Caco-2 (cell line): ENCODE results near the gene FGFRL1. TPM values are rescaled to one million over a fixed set of nuclear protein-coding genes. Genes with fewer than 3 reads are reported as not detected.

Source experiments
- BruUV-seq: library from RNA; stranded (reverse); fragments of 400-500 nt; replicated peaks from 2 replicates; lab custom pipeline; 2021; lab: Mats Ljungman, UMichigan
- CTCF ChIA-PET: fragments of 300-600 bp; sonication (Branson Sonifier 250); formaldehyde crosslinking; loops from one replicate; lab custom pipeline; 2022; ENCODE audit warnings: antibody characterized with exemption; lab: Charles Lee
- POLR2A ChIA-PET: fragments of 300-600 bp; sonication (Branson Sonifier 250); formaldehyde crosslinking; loops from one replicate; lab custom pipeline; 2022; ENCODE audit warnings: antibody characterized with exemption; lab: Charles Lee
- DNase-seq, 2 experiments: peaks; one replicate each; pipeline versions ENCODE4 v3.0.0 to v3.0.0-alpha.2; 2020 to 2022
- H3K27me3 ChIP-seq: replicated peaks from 2 replicates; pipeline ENCODE4 v1.6.0; 2011; ENCODE audit warnings: low read length; ENCODE audit not compliant: control insufficient read depth, insufficient read depth
- H3K36me3 ChIP-seq: 2 replicates; pipeline ENCODE4 v1.5.1; 2011; ENCODE audit warnings: low read length; ENCODE audit not compliant: control insufficient read depth, insufficient read depth
- H3K4me1 ChIP-seq: fragments of 250-450 bp; sonication (Bioruptor Pico); 2 replicates; pipeline ENCODE4 v1.5.1; 2020; ENCODE audit warnings: mild to moderate bottlenecking
- H3K4me3 ChIP-seq: 2 replicates; pipeline ENCODE4 v1.5.1; 2011; ENCODE audit warnings: low read depth, mild to moderate bottlenecking, control low read depth, low read length
- H3K9me3 ChIP-seq: fragments of 250-450 bp; sonication (Bioruptor Pico); 2 replicates; pipeline ENCODE4 v1.5.1; 2020; ENCODE audit warnings: mild to moderate bottlenecking, moderate library complexity
- H3K27ac Mint-ChIP-seq: one replicate; pipeline ENCODE4 v1.8.0; 2022; ENCODE audit warnings: mixed read lengths; ENCODE audit not compliant: unreplicated experiment
- H3K27me3 Mint-ChIP-seq: one replicate; pipeline ENCODE4 v1.8.0; 2022; ENCODE audit warnings: mixed read lengths; ENCODE audit not compliant: insufficient read depth, unreplicated experiment
- H3K36me3 Mint-ChIP-seq: one replicate; pipeline ENCODE4 v1.8.0; 2022; ENCODE audit warnings: mild to moderate bottlenecking, mixed read lengths; ENCODE audit not compliant: insufficient read depth, unreplicated experiment
- H3K4me1 Mint-ChIP-seq: one replicate; pipeline ENCODE4 v1.8.0; 2022; ENCODE audit warnings: low read depth, mixed read lengths; ENCODE audit not compliant: unreplicated experiment
- H3K4me3 Mint-ChIP-seq: one replicate; pipeline ENCODE4 v1.8.0; 2022; ENCODE audit warnings: mild to moderate bottlenecking, moderate library complexity, mixed read lengths; ENCODE audit not compliant: unreplicated experiment
- H3K9me3 Mint-ChIP-seq: one replicate; pipeline ENCODE4 v1.8.0; 2022; ENCODE audit warnings: mixed read lengths; ENCODE audit not compliant: unreplicated experiment
- intact Hi-C: fragments of 100-400 bp; cut with micrococcal nuclease; formaldehyde crosslinking; loops from one replicate; pipeline ENCODE4 v1.10.0; 2022; ENCODE audit not compliant: unreplicated experiment
- total RNA-seq: library from RNA; stranded (reverse); gene quantifications from 2 replicates; pipeline ENCODE4 v1.2.3, GENCODE V29; 2022
- TF ChIP-seq, protein P1 (sequence below), 2 experiments: fragments of 200-600 bp in 1 of 2; IDR thresholded peaks; 1 replicate in 1 of 2; 2 replicates in 1 of 2; pipeline versions ENCODE4 v1.5.1 to v1.8.0; 2011 to 2022; ENCODE audit warnings: antibody characterized with exemption in 1 of 2, control low read depth in 1 of 2, inconsistent platforms in 1 of 2, low read depth in 1 of 2, low read length in 1 of 2, mild to moderate bottlenecking in 1 of 2, moderate library complexity in 1 of 2; ENCODE audit not compliant: insufficient read depth in 1 of 2, severe bottlenecking in 1 of 2, unreplicated experiment in 1 of 2

FGFRL1 gene
- total RNA-seq, 1 experiment from 2014 or later: 26.0 TPM

DNA sequence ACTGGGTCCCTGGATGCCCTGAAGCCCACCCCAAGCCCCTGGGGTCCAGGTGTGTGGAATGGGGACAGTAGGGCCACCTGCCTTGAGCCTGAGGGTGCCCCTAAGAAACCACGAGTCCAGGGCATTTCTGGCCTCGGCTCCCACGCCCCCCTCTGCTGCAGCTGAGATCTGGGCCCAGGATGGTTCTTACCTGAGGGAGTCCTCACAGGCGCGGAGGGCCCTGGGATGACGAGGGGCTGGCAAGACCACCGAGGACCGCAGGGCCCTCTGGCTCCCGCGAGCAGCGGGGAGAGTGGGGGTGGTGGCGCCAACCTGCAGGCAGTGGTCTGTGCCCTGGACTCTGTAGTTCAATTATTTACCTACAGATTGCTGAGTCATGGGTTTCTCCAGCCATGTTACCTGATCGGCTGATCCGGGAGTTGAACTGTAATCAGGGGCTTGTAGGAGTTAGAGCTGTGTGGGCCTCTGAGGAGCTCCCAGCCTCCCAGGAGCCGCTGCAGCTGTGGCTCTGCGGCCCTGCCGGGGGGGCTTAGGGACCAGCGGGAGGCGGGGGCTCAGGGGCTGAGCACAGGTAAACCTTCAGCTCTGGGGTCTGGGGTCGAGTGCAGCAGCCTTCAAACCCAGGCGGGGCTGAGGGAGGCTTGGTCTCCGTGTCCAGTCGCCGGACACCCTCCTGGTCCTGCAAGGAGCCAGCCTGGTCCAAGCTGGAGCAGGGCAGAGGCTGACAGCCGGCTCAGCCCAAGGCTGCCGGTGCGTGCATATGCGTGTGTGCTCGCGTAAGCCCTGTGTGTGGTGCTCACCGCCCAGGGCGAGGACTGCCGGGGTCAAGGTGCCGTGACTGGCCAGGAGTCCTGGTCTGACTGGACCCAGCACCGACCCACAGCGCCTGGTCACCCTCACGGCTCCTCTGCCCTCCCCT is 18.1 kb upstream of the FGFRL1 start, which contains the start of gene SLC26A1:
Gene SLC26A1 (minus strand): TSS at position 294 of the 919 bp plus-strand sequence. CDS start 1,701 bp downstream, outside the sequence.
- H3K27me3 ChIP-seq: no peaks in the 10 kb centered on the region
- no peaks in the 10 kb centered on the region; the same call in 1 of the 2 replicates for H3K36me3 ChIP-seq
- DNase-seq: peak; percentile 68 to 69
- H3K4me1 ChIP-seq: peaks cover 54% of the 10 kb centered on the region
- Mint-ChIP-seq H3K27ac (peak within 1 kb of the TSS; percentile 88), H3K36me3 (peaks cover 22% of the 10 kb centered on the region), H3K4me3 (peak within 1 kb of the TSS; percentile 71), H3K9me3 (no peaks in the 10 kb centered on the region), H3K27me3 (no peaks in the 10 kb centered on the region), H3K4me1 (no peaks in the 10 kb centered on the region)
- intact Hi-C loops: loop anchor here (5.0 kb wide), 1 partner anchor 61 kb away; the partner anchor contains the start of genes GAK and TMEM175
- CTCF ChIA-PET: no interaction called here
- POLR2A ChIA-PET: interaction anchor here (0.6 to 1.1 kb wide), 2 partner anchors 62 to 166 kb away, joined by 4 to 12 read pairs; no protein-coding TSS in a partner anchor
- no peaks in the 10 kb centered on the region for H3K9me3 ChIP-seq
- BruUV-seq: TSS peak; percentile 42
- TF ChIP-seq, protein P1, sequence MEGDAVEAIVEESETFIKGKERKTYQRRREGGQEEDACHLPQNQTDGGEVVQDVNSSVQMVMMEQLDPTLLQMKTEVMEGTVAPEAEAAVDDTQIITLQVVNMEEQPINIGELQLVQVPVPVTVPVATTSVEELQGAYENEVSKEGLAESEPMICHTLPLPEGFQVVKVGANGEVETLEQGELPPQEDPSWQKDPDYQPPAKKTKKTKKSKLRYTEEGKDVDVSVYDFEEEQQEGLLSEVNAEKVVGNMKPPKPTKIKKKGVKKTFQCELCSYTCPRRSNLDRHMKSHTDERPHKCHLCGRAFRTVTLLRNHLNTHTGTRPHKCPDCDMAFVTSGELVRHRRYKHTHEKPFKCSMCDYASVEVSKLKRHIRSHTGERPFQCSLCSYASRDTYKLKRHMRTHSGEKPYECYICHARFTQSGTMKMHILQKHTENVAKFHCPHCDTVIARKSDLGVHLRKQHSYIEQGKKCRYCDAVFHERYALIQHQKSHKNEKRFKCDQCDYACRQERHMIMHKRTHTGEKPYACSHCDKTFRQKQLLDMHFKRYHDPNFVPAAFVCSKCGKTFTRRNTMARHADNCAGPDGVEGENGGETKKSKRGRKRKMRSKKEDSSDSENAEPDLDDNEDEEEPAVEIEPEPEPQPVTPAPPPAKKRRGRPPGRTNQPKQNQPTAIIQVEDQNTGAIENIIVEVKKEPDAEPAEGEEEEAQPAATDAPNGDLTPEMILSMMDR (IDR thresholded peaks at IDR 0.05; ENCODE audit: insufficient read depth in 1 of 2, low read depth in 1 of 2, low read length in 1 of 2, severe bottlenecking in 1 of 2, unreplicated experiment in 1 of 2): no peak
- peak within 1 kb of the TSS; percentile 42 for H3K4me3 ChIP-seq

DNA sequence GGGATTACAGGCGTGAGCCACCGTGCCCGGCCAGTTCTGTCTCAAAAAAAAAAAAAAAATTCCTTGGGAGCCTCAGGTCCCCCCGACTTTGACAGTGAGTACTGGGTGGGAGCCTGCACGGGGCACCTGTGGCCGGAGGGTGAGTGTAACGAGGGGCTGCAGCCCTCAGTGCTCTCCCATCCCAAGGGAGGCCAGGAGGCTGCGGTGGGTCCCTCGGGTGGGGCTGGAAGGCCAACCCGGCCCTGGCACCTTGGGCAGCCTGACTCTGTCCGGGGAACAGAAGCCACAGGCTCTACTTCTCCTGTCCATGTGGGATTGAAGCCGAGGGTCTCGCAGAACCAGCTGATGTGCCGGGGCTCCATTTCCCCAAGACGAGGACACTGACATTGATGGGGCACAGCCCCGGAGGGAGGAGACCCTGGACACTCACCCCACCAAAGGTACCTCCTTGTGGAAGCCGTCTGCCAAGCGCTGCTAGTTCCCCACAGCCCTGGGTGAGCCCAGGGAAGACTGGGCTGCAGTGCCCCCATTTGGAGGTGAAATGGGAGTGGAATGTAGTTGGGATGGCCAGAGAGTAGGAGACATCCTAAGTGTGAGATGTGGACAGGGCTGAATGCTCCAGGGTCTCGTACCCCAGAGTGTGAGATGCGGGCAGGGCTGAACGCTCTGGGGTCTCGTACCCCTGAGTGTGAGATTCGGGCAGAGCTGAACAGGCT is 16.0 kb upstream of the FGFRL1 start:
- TF ChIP-seq, protein P1 (IDR thresholded peaks at IDR 0.05; ENCODE audit: insufficient read depth in 1 of 2, low read depth in 1 of 2, low read length in 1 of 2, severe bottlenecking in 1 of 2, unreplicated experiment in 1 of 2): no peak
- H3K9me3 Mint-ChIP-seq: no peaks in the 10 kb centered on the region
- ChIA-PET CTCF (no interaction called here), POLR2A (no interaction called here)
- peaks cover 30% of the 10 kb centered on the region for H3K36me3 Mint-ChIP-seq
- no peak for DNase-seq
- intact Hi-C loops: no loop called here
- Histone ChIP-seq H3K9me3 (no peaks in the 10 kb centered on the region), H3K4me1 (peaks cover 54% of the 10 kb centered on the region), H3K4me3 (no peak overlapping the region), H3K36me3 (no peaks in the 10 kb centered on the region; the same call in 1 of the 2 replicates), H3K27me3 (no peaks in the 10 kb centered on the region)
- BruUV-seq: no TSS peak
- H3K27me3 Mint-ChIP-seq: peaks cover 3% of the 10 kb centered on the region
- H3K4me1 Mint-ChIP-seq: no peaks in the 10 kb centered on the region
- peak overlapping the region; percentile 25 for H3K4me3 Mint-ChIP-seq
- H3K27ac Mint-ChIP-seq: peak overlapping the region; percentile 50
